ENCODE data around the gene TKFC.
A peak's percentile ranks its signal among the peaks of the same experiment; 100 is the strongest.

DNA sequence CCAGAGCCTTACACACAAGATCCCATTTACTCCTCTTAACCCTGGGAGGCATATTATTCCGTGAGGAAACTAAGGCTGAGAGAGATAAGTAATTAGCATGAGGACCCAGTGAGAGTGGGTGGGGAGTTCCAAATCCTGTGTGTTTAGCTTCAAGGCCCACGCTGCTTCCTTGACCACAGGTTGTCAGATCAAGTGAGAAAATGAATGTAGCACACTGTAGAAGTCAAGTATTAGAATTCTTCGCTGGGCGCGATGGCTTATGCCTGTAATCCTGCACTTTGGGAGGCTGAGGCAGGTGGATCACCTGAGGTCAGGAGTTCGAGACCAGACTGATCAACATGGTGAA lies 24.8 kb downstream of the TKFC start:
- TF ChIP-seq POLR2A (IDR thresholded peaks at IDR 0.05; ENCODE audit: low read depth, low read length), result no peak
- TF ChIP-seq TAF1 (IDR thresholded peaks at IDR 0.05; ENCODE audit: low read depth, low read length), result no peak
- no peak for TF ChIP-seq POLR2AphosphoS5 (IDR thresholded peaks at IDR 0.05; ENCODE audit: low read depth, low read length)
- TF ChIP-seq POU2F2 (IDR thresholded peaks at IDR 0.05; ENCODE audit: low read depth, low read length), result peak; percentile 39; the same call in 1 of the 2 replicates
- no peak for TF ChIP-seq PAX5 (IDR thresholded peaks at IDR 0.05; ENCODE audit: insufficient read depth, low read length, severe bottlenecking)
- TF ChIP-seq SPI1 (IDR thresholded peaks at IDR 0.05; ENCODE audit: low read depth, low read length), result no peak
